HPDE6-E6E7 (cell line): ENCODE results near the gene ADAMTS7.
A peak's percentile ranks its signal among the peaks of the same experiment; 100 is the strongest.
"Not testable (repeated sequence)": the region's sequence is repeated elsewhere in the genome, so short reads cannot be mapped to it uniquely, and the experiment has no call there.

Source experiments
- DNase-seq: peaks from one replicate; pipeline ENCODE4 v3.0.0; 2011; ENCODE audit warnings: missing footprints; ENCODE audit errors: extremely low spot score

The ADAMTS7 gene

GRCh38 chr15:78831229-78832207, 20.3 kb upstream of the ADAMTS7 start:
- DNase-seq = no peak

GRCh38 chr15:78830514-78831228, 19.4 kb upstream of the ADAMTS7 start:
- DNase-seq = no peak

- DNase-seq = no peak
Observed at GRCh38 chr15:78828920-78829319, 17.7 kb upstream of the ADAMTS7 start.

- DNase-seq = no peak
Observed at GRCh38 chr15:78822514-78822913, 11.2 kb upstream of the ADAMTS7 start.

- DNase-seq = no peak
Observed at GRCh38 chr15:78811825-78812183, 540 bp upstream of the ADAMTS7 start.

- DNase-seq = peak; percentile 37
Observed at GRCh38 chr15:78810362-78811123, 721 bp downstream of the ADAMTS7 start.

- DNase-seq = no peak
Observed at GRCh38 chr15:78810003-78810361, 1.3 kb downstream of the ADAMTS7 start.

GRCh38 chr15:78808550-78808949, 2.7 kb downstream of the ADAMTS7 start:
- DNase-seq = no peak

GRCh38 chr15:78807359-78807758, 3.9 kb downstream of the ADAMTS7 start:
- no peak for DNase-seq

GRCh38 chr15:78804391-78804792, 6.9 kb downstream of the ADAMTS7 start:
- no peak for DNase-seq

GRCh38 chr15:78800806-78801205, 10.5 kb downstream of the ADAMTS7 start:
- no peak for DNase-seq

GRCh38 chr15:78800189-78800588, 11.1 kb downstream of the ADAMTS7 start:
- DNase-seq = no peak

GRCh38 chr15:78799102-78799501, 12.2 kb downstream of the ADAMTS7 start:
- not testable (repeated sequence) for DNase-seq

- not testable (repeated sequence) for DNase-seq
Observed at GRCh38 chr15:78798355-78798754, 12.9 kb downstream of the ADAMTS7 start.

- DNase-seq = no peak
Observed at GRCh38 chr15:78797951-78798350, 13.3 kb downstream of the ADAMTS7 start.

GRCh38 chr15:78796510-78796909, 14.8 kb downstream of the ADAMTS7 start:
- DNase-seq = no peak

- no peak for DNase-seq
Observed at GRCh38 chr15:78795043-78795442, 16.2 kb downstream of the ADAMTS7 start.

- DNase-seq = not testable (repeated sequence)
Observed at GRCh38 chr15:78794446-78794845, 16.8 kb downstream of the ADAMTS7 start.

GRCh38 chr15:78791357-78791756, 19.9 kb downstream of the ADAMTS7 start:
- DNase-seq = no peak

GRCh38 chr15:78790027-78790426, 21.2 kb downstream of the ADAMTS7 start:
- no peak for DNase-seq

GRCh38 chr15:78789615-78790014, 21.6 kb downstream of the ADAMTS7 start:
- no peak for DNase-seq

GRCh38 chr15:78788016-78788660, 23.1 kb downstream of the ADAMTS7 start:
- DNase-seq = no peak
